Right lobe of liver (tissue), 6 donors: ENCODE measurements around the gene CLEC2B. TPM values are rescaled to one million over a fixed set of nuclear protein-coding genes. Genes with fewer than 3 reads are reported as not detected.
A peak's percentile ranks its signal among the peaks of the same experiment; 100 is the strongest.

Experiments used
- ATAC-seq, 4 donors: fragments of 200-7000 bp; cut with Tn5 transposase; one replicate each; pipeline ENCODE4 v1.9.1; 2020; ENCODE audit warnings: mild to moderate bottlenecking in 4 of 4, moderate library complexity in 4 of 4
- DNase-seq, 3 donors: peaks; one replicate each; pipeline ENCODE4 v3.0.0-alpha.2; 2020
- H3K27ac ChIP-seq, 3 donors: fragments of 200-600 bp; one replicate each; pipeline ENCODE4 v1.8.0; 2022
- H3K27me3 ChIP-seq, 2 donors: fragments of 200-600 bp; one replicate each; pipeline ENCODE4 v1.8.0; 2022
- H3K36me3 ChIP-seq, 4 donors: fragments of 200-600 bp; sonication (generic) in 1 of 4; one replicate each; pipeline versions ENCODE4 v1.5.1 to v1.8.0; 2017 to 2022; ENCODE audit warnings: control low read depth in 1 of 4
- H3K4me1 ChIP-seq, 4 donors: fragments of 200-600 bp; sonication (generic) in 1 of 4; one replicate each; pipeline versions ENCODE4 v1.5.1 to v1.8.0; 2017 to 2022; ENCODE audit warnings: control low read depth in 1 of 4
- H3K4me3 ChIP-seq, 3 donors: fragments of 200-600 bp; one replicate each; pipeline ENCODE4 v1.8.0; 2022
- H3K9me3 ChIP-seq, 4 donors: fragments of 200-600 bp; sonication (generic) in 1 of 4; one replicate each; pipeline versions ENCODE4 v1.5.1 to v1.8.0; 2017 to 2022; ENCODE audit warnings: control low read depth in 1 of 4
- CTCF ChIP-seq, 4 donors: fragments of 200-600 bp in 3 of 4; fragments of 450-650 bp in 1 of 4; IDR thresholded peaks; one replicate each; pipeline versions ENCODE4 v1.5.1 to v1.8.0; 2016 to 2022; ENCODE audit warnings: antibody characterized with exemption in 4 of 4, mild to moderate bottlenecking in 2 of 4
- POLR2A ChIP-seq: fragments of 450-650 bp; IDR thresholded peaks from one replicate; pipeline ENCODE4 v1.6.1; 2017; ENCODE audit warnings: antibody characterized with exemption, mild to moderate bottlenecking
- WGBS: methylation state at CpG from one replicate; pipeline ENCODE4 v1.1.6; 2018; ENCODE audit warnings: low coverage, low lambda C conversion rate; ENCODE audit not compliant: insufficient coverage; ENCODE audit errors: missing lambda C conversion rate; 5-methylcytosine and 5-hydroxymethylcytosine counted together
- intact Hi-C, 2 donors: fragments of 100-400 bp; cut with DNase I; formaldehyde crosslinking; loops; one replicate each; pipeline versions ENCODE4 v1.11.2 to v1.14.1; 2022
- total RNA-seq, 6 experiments: library from RNA; depleted of rRNA in 2 of 6; stranded (reverse); fragments of >200 nt in 2 of 6; fragmentation: NEBNext Ultra II Directional in 3 of 6; extraction: Animal tissue kit (Norgen Biotek cat#: 25700) in 3 of 6; gene quantifications; one replicate each; pipeline versions ENCODE4 v1.1.0 to v1.2.4, GENCODE V29; 2016 to 2023
- donor health status: DM: no; HTN: yes; CAD: no.
- donor health status: DM: no; HTN: no; CAD: no.
- donor health status: DM: no; HTN: no; CAD: no.
- donor health status: DM: no; HTN: yes; CAD: no.
- donor health status: DM: no; HTN: yes; CAD: no.

The CLEC2B gene
- total RNA-seq, 6 experiments from 2014 or later = 1.4 to 11.1 (median 4.9) TPM

GRCh38 chr12:9813821-9814798, 55.0 kb downstream of the CLEC2B start:
- ATAC-seq = peak; percentile 99 to 100 (median 99)
- TF ChIP-seq CTCF (IDR thresholded peaks at IDR 0.05) = peak; percentile 90 to 95 (median 94)
- TF ChIP-seq POLR2A = no peak
- Histone ChIP-seq H3K36me3 (no peaks in the 10 kb centered on the region), H3K9me3 (no peaks in the 10 kb centered on the region), H3K4me3 (peak overlapping the region; percentile 21 to 35 (median 29)), H3K4me1 (no peaks in the 10 kb centered on the region), H3K27me3 (no peaks in the 10 kb centered on the region), H3K27ac (no peak overlapping the region)
- WGBS = 41% methylated on average over 12 of the region's 32 CpGs
- DNase-seq = peak; percentile 81 to 91 (median 88)
- intact Hi-C loops = no loop called here

GRCh38 chr12:9811621-9812020, 57.5 kb downstream of the CLEC2B start:
- TF ChIP-seq CTCF (IDR thresholded peaks at IDR 0.05) = no peak
- TF ChIP-seq POLR2A = no peak

GRCh38 chr12:9810671-9811070, 58.5 kb downstream of the CLEC2B start:
- Histone ChIP-seq H3K4me1 (no peaks in the 10 kb centered on the region), H3K36me3 (no peaks in the 10 kb centered on the region), H3K27ac (no peak overlapping the region), H3K27me3 (no peaks in the 10 kb centered on the region), H3K9me3 (no peaks in the 10 kb centered on the region), H3K4me3 (no peak overlapping the region)
- intact Hi-C loops = no loop called here
- no peak for TF ChIP-seq POLR2A
- no peak for TF ChIP-seq CTCF (IDR thresholded peaks at IDR 0.05)
- 35% methylated on average over 2 of the region's 2 CpGs for WGBS
- DNase-seq (no peak), ATAC-seq (no peak)

More at GRCh38 chr12:9811621-9812020, 57.5 kb downstream of the CLEC2B start:
- WGBS = 74% methylated on average over 5 of the region's 5 CpGs
- H3K4me1 ChIP-seq = no peaks in the 10 kb centered on the region
- no peak overlapping the region for H3K4me3 ChIP-seq
- no peak overlapping the region for H3K27ac ChIP-seq
- no peak for DNase-seq
- no peak for ATAC-seq
- intact Hi-C loops = no loop called here
- H3K9me3 ChIP-seq = no peaks in the 10 kb centered on the region
- no peaks in the 10 kb centered on the region for H3K36me3 ChIP-seq
- H3K27me3 ChIP-seq = no peaks in the 10 kb centered on the region

- intact Hi-C loops = no loop called here
- no peaks in the 10 kb centered on the region for H3K4me1 ChIP-seq
- no peaks in the 10 kb centered on the region for H3K9me3 ChIP-seq
- no peak overlapping the region for H3K4me3 ChIP-seq
- no peaks in the 10 kb centered on the region for H3K27me3 ChIP-seq
- TF ChIP-seq CTCF (IDR thresholded peaks at IDR 0.05) = no peak
- no peak for TF ChIP-seq POLR2A
- ATAC-seq (no peak), DNase-seq (no peak)
- H3K36me3 ChIP-seq = no peaks in the 10 kb centered on the region
- no peak overlapping the region for H3K27ac ChIP-seq
Observed at GRCh38 chr12:9809866-9810265, 59.3 kb downstream of the CLEC2B start.
